Transverse colon (tissue), 4 donors: ENCODE data around the gene TREX2. TPM values are rescaled to one million over a fixed set of nuclear protein-coding genes. Genes with fewer than 3 reads are reported as not detected.

Experiments used
- DNase-seq: peaks from one replicate; pipeline ENCODE4 v3.0.0-alpha.2; 2019
- H3K27ac ChIP-seq, 4 donors: fragments of 200-600 bp; sonication (generic); 2 replicates each; pipeline ENCODE4 v1.5.1; 2016 to 2018; ENCODE audit warnings: inconsistent platforms in 4 of 4
- H3K27me3 ChIP-seq: fragments of 200-600 bp; sonication (generic); 2 replicates; pipeline ENCODE4 v1.5.1; 2017; ENCODE audit warnings: inconsistent platforms
- H3K36me3 ChIP-seq, 4 donors: fragments of 200-600 bp; sonication (generic); 2 replicates each; pipeline ENCODE4 v1.5.1; 2017 to 2019; ENCODE audit warnings: inconsistent platforms in 4 of 4
- H3K4me1 ChIP-seq, 4 donors: fragments of 200-600 bp; sonication (generic); 2 replicates each; pipeline ENCODE4 v1.5.1; 2017 to 2020; ENCODE audit warnings: inconsistent platforms in 4 of 4
- H3K4me3 ChIP-seq, 4 donors: fragments of 200-600 bp; sonication (generic); 1 replicate in 1 of 4; 2 replicates in 3 of 4; pipeline versions ENCODE4 v1.5.1 to v1.6.1; 2017 to 2019; ENCODE audit warnings: inconsistent platforms in 4 of 4
- H3K9me3 ChIP-seq, 2 donors: fragments of 200-600 bp; sonication (generic); 2 replicates each; pipeline ENCODE4 v1.5.1; 2017 to 2019; ENCODE audit warnings: inconsistent platforms in 2 of 2
- CTCF ChIP-seq, 5 experiments: fragments of 200-600 bp in 3 of 5; fragments of 450-650 bp in 2 of 5; sonication (generic) in 3 of 5; IDR thresholded peaks; 1 replicate in 2 of 5; 2 replicates in 3 of 5; pipeline ENCODE4 v1.5.1; 2016 to 2017; ENCODE audit warnings: antibody characterized with exemption in 5 of 5, inconsistent platforms in 3 of 5, mild to moderate bottlenecking in 2 of 5, moderate library complexity in 1 of 5
- EP300 ChIP-seq: sonication (generic); formaldehyde crosslinking; IDR thresholded peaks from one replicate; pipeline ENCODE4 v1.6.1; 2017; ENCODE audit warnings: antibody characterized with exemption, low read depth
- POLR2A ChIP-seq: fragments of 450-650 bp; IDR thresholded peaks from one replicate; pipeline ENCODE4 v1.6.1; 2016; ENCODE audit warnings: antibody characterized with exemption, mild to moderate bottlenecking, moderate library complexity
- POLR2AphosphoS5 ChIP-seq, 3 donors: sonication (generic); formaldehyde crosslinking; IDR thresholded peaks; one replicate each; pipeline ENCODE4 v1.6.1; 2016; ENCODE audit warnings: antibody characterized with exemption in 3 of 3
- WGBS, 2 donors: methylation state at CpG; one replicate each; pipeline ENCODE4 v1.1.5; 2018; ENCODE audit warnings: low coverage in 1 of 2; 5-methylcytosine and 5-hydroxymethylcytosine counted together
- in situ Hi-C, 4 donors: fragments of 200-750 bp; cut with MboI; loops; one replicate each; pipeline versions ENCODE4 v1.15.0 to v1.15.1; 2017; ENCODE audit warnings: low sequenced_read_pairs in 3 of 4, low pct_ligation_motif_present in 1 of 4, low pct_unique_long_range_greater_than_20kb in 1 of 4
- intact Hi-C: fragments of 100-400 bp; cut with DNase I; formaldehyde crosslinking; loops from one replicate; pipeline ENCODE4 v1.15.1; 2023; ENCODE audit warnings: low total_unique reads
- total RNA-seq, 4 donors: library from RNA; depleted of rRNA; stranded (reverse); fragments of >200 nt; gene quantifications; one replicate each; pipeline ENCODE4 v1.1.0, GENCODE V29; 2016

The TREX2 gene
- total RNA-seq, 4 donors from 2014 or later = 0.55 to 2.0 (median 1.4) TPM; not detected in 1

- Histone ChIP-seq H3K9me3 (no peaks in the 10 kb centered on the region), H3K4me3 (peak overlapping the region in 1 of 4 donors; percentile 36), H3K27ac (no peak overlapping the region), H3K36me3 (no peaks in the 10 kb centered on the region), H3K27me3 (peaks cover 4% of the 10 kb centered on the region), H3K4me1 (peaks cover 0 to 5% (median 0%) of the 10 kb centered on the region in 4 donors)
- TF ChIP-seq EP300 = no peak
- no peak for TF ChIP-seq POLR2AphosphoS5 (IDR thresholded peaks at IDR 0.05)
- no peak for TF ChIP-seq CTCF (IDR thresholded peaks at IDR 0.05)
- TF ChIP-seq POLR2A = no peak
- in situ Hi-C loops (no loop called here), intact Hi-C loops (no loop called here)
- DNase-seq = no peak
- WGBS, 2 donors = 85 to 93% methylated on average over 2 to 7 of the region's 7 CpGs
These were observed 29.4 kb upstream of the TREX2 start for GRCh38 chrX:153475271-153475670.

GRCh38 chrX:153474718-153475117 is 28.9 kb upstream of the TREX2 start:
- Histone ChIP-seq H3K36me3 (no peaks in the 10 kb centered on the region), H3K27me3 (peaks cover 4% of the 10 kb centered on the region), H3K4me3 (peak overlapping the region in 2 of 4 donors; percentile 23 to 36), H3K9me3 (no peaks in the 10 kb centered on the region), H3K4me1 (peaks cover 0 to 6% (median 2%) of the 10 kb centered on the region in 4 donors), H3K27ac (no peak overlapping the region)
- WGBS, 2 donors = 58% methylated on average over 37 of the region's 59 CpGs; no CpG with 5 or more reads in 1 of the 2 donors
- no peak for TF ChIP-seq POLR2A
- no peak for TF ChIP-seq CTCF (IDR thresholded peaks at IDR 0.05)
- TF ChIP-seq POLR2AphosphoS5 (IDR thresholded peaks at IDR 0.05) = no peak
- TF ChIP-seq EP300 = no peak
- in situ Hi-C loops (no loop called here), intact Hi-C loops (no loop called here)
- DNase-seq = peak; percentile 26

- H3K9me3 ChIP-seq = no peaks in the 10 kb centered on the region
- TF ChIP-seq EP300 (no peak), POLR2A (no peak), POLR2AphosphoS5 (IDR thresholded peaks at IDR 0.05) (no peak), CTCF (IDR thresholded peaks at IDR 0.05) (no peak)
- H3K36me3 ChIP-seq = no peaks in the 10 kb centered on the region
- no peak overlapping the region for H3K27ac ChIP-seq
- H3K4me3 ChIP-seq = no peak overlapping the region
- DNase-seq = no peak
- in situ Hi-C loops = no loop called here
- WGBS, 2 donors = 83% methylated on average over 10 of the region's 10 CpGs; no CpG with 5 or more reads in 1 of the 2 donors
- intact Hi-C loops = no loop called here
- peaks cover 0 to 10% (median 7%) of the 10 kb centered on the region in 4 donors for H3K4me1 ChIP-seq
- H3K27me3 ChIP-seq = peaks cover 4% of the 10 kb centered on the region
These were observed 28.4 kb upstream of the TREX2 start for GRCh38 chrX:153474266-153474665.

GRCh38 chrX:153473126-153473525 is 27.3 kb upstream of the TREX2 start:
- Histone ChIP-seq H3K27me3 (peaks cover 4% of the 10 kb centered on the region), H3K4me3 (no peak overlapping the region), H3K4me1 (peaks cover 0 to 16% (median 8%) of the 10 kb centered on the region in 4 donors), H3K36me3 (no peaks in the 10 kb centered on the region), H3K9me3 (no peaks in the 10 kb centered on the region), H3K27ac (no peak overlapping the region)
- TF ChIP-seq POLR2AphosphoS5 (IDR thresholded peaks at IDR 0.05) (no peak), EP300 (no peak), CTCF (IDR thresholded peaks at IDR 0.05) (no peak), POLR2A (no peak)
- in situ Hi-C loops = no loop called here
- intact Hi-C loops = no loop called here
- WGBS, 2 donors = 89% methylated on average over 7 of the region's 10 CpGs; no CpG with 5 or more reads in 1 of the 2 donors
- DNase-seq = no peak
